ENCODE results near the gene CHSY3.

DNA sequence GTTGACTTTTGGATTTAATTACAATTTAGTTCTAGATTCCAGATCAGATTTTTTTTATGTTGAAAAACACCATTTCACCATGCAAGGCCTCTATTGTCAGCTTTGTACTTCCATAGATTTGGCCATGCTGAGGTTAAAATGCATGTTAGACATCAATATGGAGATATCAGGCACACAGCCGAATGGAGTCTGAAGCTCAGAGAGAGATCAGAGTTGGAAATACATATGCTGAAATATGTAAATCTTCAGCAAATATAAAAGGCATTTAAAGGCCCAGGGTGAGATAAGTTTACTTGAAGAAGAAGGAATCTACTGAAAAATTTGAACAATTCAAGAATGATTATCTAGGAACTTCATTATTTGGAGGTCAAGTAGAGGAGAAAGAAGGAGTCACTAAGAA is 139.6 kb downstream of the CHSY3 start:
- no peak for TF ChIP-seq CTCF (IDR thresholded peaks at IDR 0.05; ENCODE audit: insufficient read depth, low read depth, low read length)
- TF ChIP-seq EZH2 (IDR thresholded peaks at IDR 0.05; ENCODE audit: insufficient read depth, low read length) = no peak
